GM08714 (cell line): ENCODE results near the gene SH3TC1.

Experiments
- H3K4me3 ChIP-seq: fragments of 200-500 bp; sonication (Bioruptor generic); 2 replicates; pipeline ENCODE4 v1.5.1; 2014; ENCODE audit warnings: mild to moderate bottlenecking, low read length, inconsistent platforms
- ZNF274 ChIP-seq: IDR thresholded peaks from 2 replicates; pipeline ENCODE4 v1.6.1; 2012; ENCODE audit warnings: mild to moderate bottlenecking, low read depth, low read length

Gene SH3TC1

GRCh38 chr4:8270418-8270771 lies 71.3 kb downstream of the SH3TC1 start:
- no peak overlapping the region for H3K4me3 ChIP-seq
- TF ChIP-seq ZNF274, result no peak

DNA sequence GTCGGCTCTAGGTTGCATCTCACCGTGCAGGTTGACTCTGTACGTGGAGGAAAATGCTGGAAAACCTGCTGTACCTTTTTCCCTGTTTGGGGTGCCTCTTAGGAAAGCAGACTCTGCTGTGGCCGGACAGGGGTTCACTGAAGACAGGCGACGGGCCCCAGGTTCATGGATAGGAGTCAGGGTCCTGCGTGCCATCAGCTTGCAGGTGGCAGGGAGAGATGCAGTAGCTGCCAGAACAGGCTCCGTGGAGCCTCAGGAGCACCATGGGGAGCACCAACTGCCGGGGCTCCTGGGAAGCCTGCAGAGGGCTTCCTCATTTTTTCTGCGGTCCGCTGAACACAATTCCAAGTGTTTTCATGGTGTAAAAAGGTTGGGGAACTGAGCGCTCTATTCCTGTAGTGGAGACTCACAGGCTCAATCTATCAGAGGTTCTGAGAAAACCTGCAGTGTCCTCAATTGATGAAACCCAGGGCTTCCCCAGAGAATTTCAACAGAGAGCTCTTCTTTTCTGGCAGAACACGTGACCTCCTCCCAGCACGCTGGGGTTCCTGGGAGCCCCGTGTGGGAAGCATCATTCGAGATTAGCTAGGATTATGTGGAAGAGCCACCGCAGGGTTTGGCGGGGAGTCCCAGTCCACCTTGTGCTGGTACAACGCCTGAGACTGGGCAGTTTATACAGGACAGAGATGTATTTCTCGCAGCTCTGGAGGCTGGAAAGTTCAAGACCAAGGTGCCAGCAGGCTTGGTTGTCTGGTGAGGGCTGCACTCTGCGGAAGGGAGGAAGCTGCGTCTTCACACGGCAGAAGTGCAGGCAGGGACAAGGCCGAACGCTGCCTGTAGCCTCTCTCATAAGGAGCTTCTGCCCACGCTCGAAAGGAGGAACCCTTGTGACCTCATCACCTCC lies 72.1 kb downstream of the SH3TC1 start:
- H3K4me3 ChIP-seq, result no peak overlapping the region
- no peak for TF ChIP-seq ZNF274

DNA sequence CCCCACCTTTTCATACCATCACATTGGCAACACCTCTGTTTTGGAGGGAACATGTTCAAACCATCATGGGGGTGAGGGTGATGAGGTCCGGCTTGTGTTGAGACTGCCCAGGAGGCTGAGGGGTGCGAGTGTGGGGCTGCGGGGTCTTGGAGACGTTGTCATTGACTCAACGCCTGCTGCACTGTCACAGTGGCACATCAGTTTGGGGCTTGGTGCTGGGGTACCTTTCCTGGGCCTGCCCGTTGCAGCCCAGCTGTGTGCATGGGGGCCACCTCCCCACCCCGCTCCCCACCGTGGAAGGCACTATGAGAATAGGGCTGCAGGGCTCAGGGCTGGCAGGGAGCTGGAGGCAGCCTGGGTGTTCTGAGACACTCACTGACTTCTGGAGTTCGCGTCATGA lies 72.7 kb downstream of the SH3TC1 start:
- no peak for TF ChIP-seq ZNF274

DNA sequence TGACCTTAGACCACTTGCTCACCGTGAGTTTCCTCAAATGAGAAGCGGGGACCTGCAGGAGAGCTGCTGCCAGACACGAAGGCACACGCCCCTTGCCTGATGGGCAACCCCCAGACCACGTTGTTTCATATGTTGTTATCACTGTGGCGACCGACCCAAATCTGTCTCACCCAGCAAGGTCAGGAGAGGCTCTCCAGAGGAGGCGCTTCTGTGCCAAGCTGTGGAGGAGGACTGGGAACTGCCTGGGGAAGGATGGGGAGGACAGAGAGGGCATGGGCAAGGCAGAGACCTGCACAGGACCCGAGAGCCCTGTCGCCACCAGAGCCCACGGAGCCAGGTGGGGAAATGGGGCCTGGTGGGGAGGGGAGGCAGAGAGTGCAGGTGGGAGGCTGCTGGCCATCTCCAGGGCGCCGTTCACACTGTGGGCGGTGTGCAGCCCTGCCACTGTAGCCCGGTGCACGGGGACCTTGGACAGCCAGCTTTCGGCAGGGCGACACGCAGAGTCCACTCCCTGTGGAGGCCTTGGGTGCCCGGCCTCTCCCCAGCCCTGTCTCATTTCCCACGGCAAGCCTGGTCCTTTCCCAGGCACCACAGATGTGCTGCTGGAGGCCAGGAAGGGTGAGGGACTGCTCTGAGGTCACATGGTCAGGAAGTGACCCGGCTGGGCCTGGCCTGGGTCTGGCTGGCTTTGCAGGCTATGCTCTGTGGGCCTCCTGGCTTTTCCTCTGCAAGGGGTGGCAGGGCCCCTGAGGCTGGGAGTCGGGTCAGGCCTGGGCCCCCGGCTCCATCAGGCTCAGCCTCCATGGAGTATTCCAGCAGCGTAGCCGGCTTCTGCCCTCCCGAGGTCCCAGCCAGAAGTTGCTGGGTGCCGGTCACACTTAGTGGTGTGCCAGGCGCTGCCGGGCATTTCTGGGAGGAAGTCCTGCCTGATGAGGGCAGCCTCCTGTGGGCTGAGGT lies 73.7 kb downstream of the SH3TC1 start:
- H3K4me3 ChIP-seq, result no peak overlapping the region
- TF ChIP-seq ZNF274, result no peak

More for the DNA sequence above, 72.7 kb downstream of the SH3TC1 start:
- no peak overlapping the region for H3K4me3 ChIP-seq

GRCh38 chr4:8273450-8273849 lies 74.4 kb downstream of the SH3TC1 start:
- no peak overlapping the region for H3K4me3 ChIP-seq
- TF ChIP-seq ZNF274, result no peak

DNA sequence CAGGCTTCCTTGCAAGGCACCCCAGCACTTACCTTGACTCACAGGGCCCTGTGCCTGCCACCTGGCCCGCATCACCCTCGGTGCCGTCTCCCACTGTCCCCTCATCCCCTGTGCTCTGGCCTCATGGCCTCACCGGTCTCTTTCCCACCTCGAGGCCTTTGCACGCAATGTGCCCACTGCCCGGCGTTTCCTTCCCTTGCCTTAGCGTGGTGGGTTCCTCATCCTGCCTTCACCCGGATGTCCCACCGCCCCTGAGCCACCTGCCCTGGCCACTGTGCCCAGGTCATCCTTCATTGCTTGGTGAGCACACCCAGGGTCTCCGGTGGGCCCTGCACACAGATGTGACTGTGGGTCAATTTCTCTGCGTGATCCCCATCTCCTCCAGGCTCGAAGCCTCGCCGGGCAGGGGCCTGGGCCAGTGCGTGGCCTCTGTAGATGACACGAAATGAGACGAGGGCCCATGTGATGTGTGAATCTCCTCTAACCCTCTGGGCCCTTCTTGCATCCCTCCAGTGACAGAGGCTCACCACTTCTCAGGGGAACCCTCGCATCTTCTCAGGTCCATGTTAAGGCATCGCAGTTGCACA lies 75.1 kb downstream of the SH3TC1 start:
- TF ChIP-seq ZNF274, result no peak
- H3K4me3 ChIP-seq, result no peak overlapping the region

DNA sequence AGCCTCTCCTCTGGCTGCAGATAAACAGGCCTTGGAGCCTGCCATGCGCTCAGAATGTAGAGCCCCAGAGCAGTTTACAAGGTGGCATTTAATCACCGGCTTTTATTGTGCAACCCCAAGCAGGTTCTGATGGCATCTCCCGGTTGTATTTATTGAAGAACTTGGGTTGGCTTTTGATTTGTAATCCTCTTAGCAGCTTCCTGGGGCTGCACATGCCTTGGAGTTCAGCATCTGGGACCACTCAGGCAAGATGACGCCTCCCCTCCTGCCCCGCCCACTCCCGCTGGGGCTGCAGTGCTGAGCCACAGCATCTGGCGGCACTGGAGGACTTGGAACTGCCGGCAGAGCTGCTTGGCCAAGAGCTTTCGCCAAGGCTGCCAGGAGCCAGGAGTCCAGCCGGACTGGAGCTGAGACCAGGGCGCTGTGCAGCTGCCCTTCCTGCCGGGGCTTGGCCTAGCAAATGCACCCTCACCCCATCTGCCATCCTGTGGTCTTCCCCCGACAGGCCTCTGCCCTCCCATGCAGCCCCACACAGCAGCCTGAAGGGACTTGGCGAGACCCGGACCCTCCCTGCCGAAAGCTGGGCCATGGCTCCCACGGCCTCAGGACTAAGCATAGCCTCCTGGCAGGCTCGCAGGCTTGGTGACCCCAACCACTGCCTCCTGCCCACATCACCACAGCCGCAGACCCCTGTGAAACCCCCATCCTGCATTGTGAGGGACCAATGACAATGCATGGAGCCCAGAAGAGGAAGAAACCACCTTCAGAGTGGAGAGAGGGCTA lies 75.9 kb downstream of the SH3TC1 start:
- no peak for TF ChIP-seq ZNF274
- H3K4me3 ChIP-seq, result no peak overlapping the region

- no peak overlapping the region for H3K4me3 ChIP-seq
- no peak for TF ChIP-seq ZNF274
Observed at GRCh38 chr4:8275548-8275910, 76.4 kb downstream of the SH3TC1 start.

GRCh38 chr4:8276358-8277240 lies 77.5 kb downstream of the SH3TC1 start:
- no peak for TF ChIP-seq ZNF274
- no peak overlapping the region for H3K4me3 ChIP-seq

DNA sequence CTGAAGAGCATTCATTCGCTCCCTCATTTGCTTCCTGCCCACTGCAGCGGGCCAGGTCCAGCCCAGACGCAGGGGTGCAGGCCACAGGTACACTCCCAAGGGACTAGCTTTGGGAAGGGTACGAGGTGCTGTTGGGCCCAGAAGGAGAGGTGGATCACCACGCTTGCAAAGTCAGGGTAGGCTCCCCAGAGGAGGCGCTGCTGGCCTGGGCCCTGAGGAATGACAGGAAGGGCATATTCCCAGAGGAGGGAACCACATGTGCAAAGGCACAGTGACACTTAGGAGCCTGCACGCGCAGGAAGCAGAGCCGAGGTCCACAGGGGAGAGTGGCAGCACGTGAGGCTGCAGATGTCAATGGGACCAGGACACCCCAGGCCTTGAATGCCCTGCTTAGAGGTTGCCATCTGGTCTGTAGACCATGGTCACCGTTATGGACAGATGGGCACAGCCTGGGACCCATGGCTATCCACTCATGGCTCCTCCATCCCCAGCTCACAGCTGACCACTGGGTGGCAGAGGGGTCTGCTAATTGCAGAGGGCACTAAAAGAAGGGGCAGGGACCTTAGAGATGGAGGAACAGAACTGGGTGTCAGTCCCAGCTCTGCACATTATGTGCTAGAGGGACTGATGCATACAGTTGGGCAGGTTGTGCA lies 78.4 kb downstream of the SH3TC1 start:
- no peak overlapping the region for H3K4me3 ChIP-seq
- no peak for TF ChIP-seq ZNF274

- TF ChIP-seq ZNF274, result no peak
- H3K4me3 ChIP-seq, result no peak overlapping the region
Observed at GRCh38 chr4:8278009-8278395, 78.9 kb downstream of the SH3TC1 start.

DNA sequence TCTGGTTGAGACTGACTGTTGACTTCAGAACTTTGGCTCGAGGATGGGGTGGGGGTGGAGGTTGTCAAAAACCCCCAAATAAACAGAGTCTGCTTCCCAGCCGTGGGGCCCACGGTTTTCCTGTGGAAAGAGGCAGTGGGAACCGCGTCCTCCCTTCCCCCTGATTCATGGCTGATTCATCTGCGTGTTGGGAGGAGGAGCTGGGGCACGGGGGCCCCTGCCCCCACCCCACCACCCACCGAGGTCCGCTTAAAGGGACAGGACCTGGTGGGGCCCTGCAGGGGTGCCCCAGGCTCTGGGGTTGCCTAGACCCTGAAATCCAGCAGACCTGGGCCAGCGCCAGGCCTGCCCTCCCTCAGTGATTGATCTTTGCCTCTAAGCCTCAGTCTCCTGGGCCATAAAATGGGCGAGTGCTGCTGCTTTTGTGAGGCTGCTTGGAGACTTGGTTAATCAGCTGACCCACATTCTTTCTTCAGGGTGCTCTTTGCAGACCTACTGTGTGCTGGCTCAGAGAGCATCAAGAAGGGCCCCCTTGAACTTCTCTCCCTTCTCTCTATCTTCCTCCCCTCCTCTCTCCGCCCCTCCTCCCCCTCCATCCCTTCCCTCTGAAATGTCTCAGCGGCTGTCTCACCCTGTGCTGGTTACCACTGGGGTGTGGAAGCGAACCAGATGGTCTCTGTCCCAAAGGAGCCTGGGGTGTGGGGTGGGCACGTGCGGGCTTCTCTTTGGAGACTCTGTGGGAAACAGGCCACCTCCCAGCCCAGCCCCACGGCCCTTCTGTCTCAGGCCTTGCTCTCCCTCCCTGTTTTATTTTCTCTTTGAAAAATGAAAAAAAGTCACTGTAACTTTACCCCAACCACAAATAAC lies 79.6 kb downstream of the SH3TC1 start:
- no peak overlapping the region for H3K4me3 ChIP-seq
- no peak for TF ChIP-seq ZNF274
